GM23248 (cell line): Measurements from ENCODE around the gene KIRREL1.

Experiments used
- EZH2 ChIP-seq: fragments of 200-600 bp; sonication (generic); IDR thresholded peaks from 2 replicates; pipeline ENCODE4 v1.6.1; 2018; ENCODE audit warnings: antibody characterized with exemption, mild to moderate bottlenecking; ENCODE audit not compliant: insufficient read depth, poor library complexity, severe bottlenecking
- EZH2phosphoT487 ChIP-seq: fragments of 200-600 bp; sonication (generic); IDR thresholded peaks from 2 replicates; pipeline ENCODE4 v1.6.1; 2018; ENCODE audit warnings: antibody characterized with exemption, moderate library complexity, mild to moderate bottlenecking, low read depth; ENCODE audit not compliant: insufficient read depth

DNA sequence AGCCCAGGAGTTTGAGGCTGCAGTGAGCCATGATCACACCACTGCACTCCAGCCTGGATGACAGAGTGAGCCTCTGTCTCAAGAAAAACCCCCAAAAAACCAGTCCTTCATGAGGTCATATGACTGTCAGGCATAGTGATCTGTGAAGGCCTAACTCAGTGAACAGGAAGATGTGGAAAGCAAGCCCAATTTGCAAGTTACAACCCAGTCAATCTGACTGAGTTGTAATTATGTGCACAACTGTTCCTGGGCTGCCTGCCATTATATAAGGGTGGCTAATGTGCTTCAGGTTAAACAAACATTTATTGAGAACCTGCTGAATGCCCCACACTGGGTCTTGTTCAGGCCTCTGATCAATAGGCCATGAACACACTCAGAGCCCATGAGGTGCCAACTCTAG is 38.2 kb upstream of the KIRREL1 start:
- TF ChIP-seq EZH2: no peak
- TF ChIP-seq EZH2phosphoT487: no peak
